HepG2 (cell line): Measurements from ENCODE around the gene NDC1. TPM values are rescaled to one million over a fixed set of nuclear protein-coding genes. Genes with fewer than 3 reads are reported as not detected.

Experiments
- ATAC-seq: fragments of 200-7000 bp; cut with Tn5 transposase; 3 replicates; pipeline ENCODE4 v1.9.1; 2020; ENCODE audit warnings: mild to moderate bottlenecking, moderate library complexity
- BruUV-seq: library from RNA; stranded (reverse); fragments of 400-500 nt; replicated peaks from 2 replicates; lab custom pipeline; 2021; lab: Mats Ljungman, UMichigan
- CTCF ChIA-PET: fragments of 300-600 bp; formaldehyde crosslinking; extraction: SDS; loops from one replicate; lab custom pipeline; 2021; ENCODE audit warnings: low total read pairs, inconsistent platforms, low intra/inter-chr PET ratio; lab: Yijun Ruan, JAX
- POLR2A ChIA-PET: fragments of 350-600 bp; sonication (Branson Sonifier 250); formaldehyde crosslinking; loops from one replicate; lab custom pipeline; 2020; ENCODE audit warnings: antibody characterized with exemption, inconsistent platforms; lab: Yijun Ruan, JAX
- DNase-seq: peaks from one replicate; pipeline ENCODE4 v3.0.0-alpha.2; 2015; ENCODE audit warnings: low spot score
- FAIRE-seq: peaks from 3 replicates; lab custom pipeline; 2011; peaks lifted over from hg19 to GRCh38; lab: Jason Lieb, UNC
- H2AFZ ChIP-seq: one replicate; pipeline ENCODE4 v1.6.1; 2011; ENCODE audit warnings: low read length, inconsistent platforms
- H3K27ac ChIP-seq: fragments of 300-600 bp; 3 replicates; pipeline ENCODE4 v1.8.0; 2011; ENCODE audit warnings: mixed run types, mild to moderate bottlenecking, mixed read lengths, low read length, inconsistent platforms; ENCODE audit not compliant: insufficient read depth; ENCODE audit errors: extremely low read length
- H3K27me3 ChIP-seq, 2 experiments: fragments of 200-600 bp in 1 of 2; 2 replicates in 1 of 2; 3 replicates in 1 of 2; pipeline versions ENCODE4 v1.6.0 to v1.8.0; 2011; ENCODE audit warnings: low read length in 2 of 2, mild to moderate bottlenecking in 2 of 2, moderate library complexity in 2 of 2, inconsistent platforms in 1 of 2; ENCODE audit not compliant: insufficient read depth in 2 of 2, control insufficient read depth in 1 of 2
- H3K36me3 ChIP-seq, 2 experiments: fragments of 200-600 bp in 1 of 2; replicated peaks in 1 of 2; 2 replicates in 1 of 2; 3 replicates in 1 of 2; pipeline versions ENCODE4 v1.5.1 to v1.8.0; 2011; ENCODE audit warnings: low read length in 2 of 2, inconsistent platforms in 1 of 2; ENCODE audit not compliant: insufficient read depth in 2 of 2, control insufficient read depth in 1 of 2
- H3K4me1 ChIP-seq: 2 replicates; pipeline ENCODE4 v1.5.1; 2012; ENCODE audit warnings: low read length, inconsistent platforms; ENCODE audit not compliant: insufficient read depth
- H3K4me2 ChIP-seq: 2 replicates; pipeline ENCODE4 v1.6.0; 2011; ENCODE audit warnings: low read depth, low read length, inconsistent platforms
- H3K4me3 ChIP-seq, 3 experiments: fragments of 200-600 bp in 1 of 3; sonication (generic), shearing (Covaris generic) in 1 of 3; replicated peaks in 1 of 3; 2 replicates each; pipeline ENCODE4 v1.5.1; 2011 to 2016; ENCODE audit warnings: low read length in 3 of 3, inconsistent platforms in 2 of 3, low read depth in 2 of 3, mild to moderate bottlenecking in 2 of 3, control low read depth in 1 of 3, mixed read lengths in 1 of 3; ENCODE audit not compliant: insufficient read depth in 1 of 3
- H3K79me2 ChIP-seq: one replicate; pipeline ENCODE4 v1.6.1; 2011; ENCODE audit warnings: low read length, inconsistent platforms; ENCODE audit not compliant: insufficient read depth
- H3K9ac ChIP-seq: 2 replicates; pipeline ENCODE4 v1.6.0; 2011; ENCODE audit warnings: mild to moderate bottlenecking, low read depth, low read length, inconsistent platforms; ENCODE audit not compliant: insufficient read depth
- H3K9me3 ChIP-seq: 2 replicates; pipeline ENCODE4 v1.5.1; 2012; ENCODE audit warnings: mild to moderate bottlenecking, low read length
- H4K20me1 ChIP-seq: 2 replicates; pipeline ENCODE4 v1.6.0; 2011; ENCODE audit warnings: inconsistent platforms, mild to moderate bottlenecking, low read length, moderate library complexity; ENCODE audit not compliant: insufficient read depth
- ASH2L ChIP-seq: fragments of 300-600, 200-600 bp; sonication (generic); IDR thresholded peaks from 2 replicates; pipeline ENCODE4 v1.7.0; 2017; ENCODE audit warnings: low read depth, mild to moderate bottlenecking, moderate library complexity, mixed read lengths, low read length; ENCODE audit not compliant: insufficient read length
- CBX2 ChIP-seq, 2 experiments: fragments of 200-600 bp in 1 of 2; sonication (generic); formaldehyde crosslinking in 1 of 2; IDR thresholded peaks; 2 replicates each; pipeline versions ENCODE4 v1.7.0 to v1.8.1; 2018 to 2022; ENCODE audit warnings: low read depth in 2 of 2, low read length in 1 of 2, mild to moderate bottlenecking in 1 of 2, missing genetic modification reagents in 1 of 2
- GABPA ChIP-seq, 2 experiments: IDR thresholded peaks; 2 replicates each; pipeline ENCODE4 v1.6.1; 2011 to 2016; ENCODE audit warnings: low read depth in 2 of 2, low read length in 1 of 2, missing biosample characterization in 1 of 2, missing genetic modification characterization in 1 of 2
- ZNF629 ChIP-seq: sonication (generic); formaldehyde crosslinking; conservative IDR thresholded peaks from 2 replicates; pipeline ENCODE4 v1.5.0; 2020; ENCODE audit warnings: missing genetic modification reagents
- WGBS: methylation state at CpG from one replicate; pipeline ENCODE4 v1.1.6; 2017; ENCODE audit warnings: low lambda C conversion rate; 5-methylcytosine and 5-hydroxymethylcytosine counted together
- in situ Hi-C: cut with HindIII; loops from 2 replicates; pipeline ENCODE4 v1.10.0; 2017; ENCODE audit warnings: low pct_unique_long_range_greater_than_20kb; ENCODE audit not compliant: extremely low pct_ligation_motif_present
- intact Hi-C: fragments of 100-400 bp; cut with micrococcal nuclease; formaldehyde crosslinking; loops from one replicate; pipeline ENCODE4 v1.10.0; 2022; ENCODE audit not compliant: unreplicated experiment
- polyA plus RNA-seq, 8 experiments: library from polyadenylated mRNA; depleted of rRNA in 3 of 8; stranded (reverse) in 7 of 8; unstranded in 1 of 8; fragments of >200 nt; fragmentation: Illumina TruSeq in 4 of 8; extraction: Trizol in 4 of 8; gene quantifications; 2 replicates each; pipeline versions ENCODE4 v1.2.1 to v1.2.3, GENCODE V29; 2011 to 2016; ENCODE audit warnings: low read depth in 4 of 8, missing spikeins in 1 of 8, mixed read lengths in 1 of 8; ENCODE audit not compliant: insufficient read depth in 1 of 8
- total RNA-seq, 5 experiments: library from RNA; depleted of rRNA; stranded (reverse); fragments of >200 nt; fragmentation: Illumina TruSeq; extraction: Trizol; gene quantifications; 2 replicates each; pipeline ENCODE4 v1.2.3, GENCODE V29; 2016; ENCODE audit warnings: low read depth in 1 of 5
- TF ChIP-seq, protein P1 (sequence below), 2 experiments: sonication (generic) in 1 of 2; formaldehyde crosslinking in 1 of 2; IDR thresholded peaks; 2 replicates each; pipeline versions ENCODE4 v1.4.0 to v1.6.1; 2016 to 2020; ENCODE audit warnings: borderline replicate concordance in 1 of 2, low read depth in 1 of 2, mild to moderate bottlenecking in 1 of 2, missing genetic modification reagents in 1 of 2

The NDC1 gene
- total and polyA plus RNA-seq, 2 of the 13 experiments (the other 11 are each of a cell fraction or from before 2014, with no cell fraction given): 38.1 to 50.9 TPM

- WGBS: 0% methylated on average over 3 of the region's 3 CpGs
Observed at GRCh38 chr1:53732409-53732808, 105.7 kb downstream of the NDC1 start.

DNA sequence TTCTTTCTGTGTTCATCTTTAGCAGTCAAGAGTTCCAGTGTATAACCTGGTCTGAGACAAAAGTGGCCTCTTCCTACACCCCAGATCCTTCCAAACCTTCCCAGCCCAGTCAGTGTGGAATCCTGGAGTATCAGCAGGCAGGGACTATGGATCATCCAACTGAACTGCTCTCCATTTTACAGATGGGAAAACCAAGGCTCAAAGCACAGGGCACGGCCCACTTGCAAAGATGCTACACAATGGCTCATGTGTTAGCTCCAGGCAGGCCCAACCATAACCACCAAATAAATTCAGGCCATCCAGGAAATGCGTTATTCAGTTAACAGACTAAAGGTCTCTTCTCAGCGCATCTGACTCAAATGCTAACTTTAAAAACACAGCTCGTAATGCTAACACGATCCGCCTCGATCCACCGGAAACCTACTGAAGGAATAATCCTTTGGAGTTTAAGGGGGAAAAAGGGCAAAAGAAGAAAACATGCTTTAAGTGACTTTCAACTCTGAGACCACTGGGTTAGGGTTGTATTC, 106.3 kb downstream of the NDC1 start:
- no peak for ATAC-seq
- H3K9me3 ChIP-seq: no peaks in the 10 kb centered on the region
- TF ChIP-seq GABPA (IDR thresholded peaks at IDR 0.05; ENCODE audit: low read depth, low read length) (no peak), GABPA (CRISPR knock-in tag; IDR thresholded peaks at IDR 0.05; ENCODE audit: low read depth) (no peak), ZNF629 (CRISPR knock-in tag) (peak; percentile 60)
- TF ChIP-seq, protein P1, sequence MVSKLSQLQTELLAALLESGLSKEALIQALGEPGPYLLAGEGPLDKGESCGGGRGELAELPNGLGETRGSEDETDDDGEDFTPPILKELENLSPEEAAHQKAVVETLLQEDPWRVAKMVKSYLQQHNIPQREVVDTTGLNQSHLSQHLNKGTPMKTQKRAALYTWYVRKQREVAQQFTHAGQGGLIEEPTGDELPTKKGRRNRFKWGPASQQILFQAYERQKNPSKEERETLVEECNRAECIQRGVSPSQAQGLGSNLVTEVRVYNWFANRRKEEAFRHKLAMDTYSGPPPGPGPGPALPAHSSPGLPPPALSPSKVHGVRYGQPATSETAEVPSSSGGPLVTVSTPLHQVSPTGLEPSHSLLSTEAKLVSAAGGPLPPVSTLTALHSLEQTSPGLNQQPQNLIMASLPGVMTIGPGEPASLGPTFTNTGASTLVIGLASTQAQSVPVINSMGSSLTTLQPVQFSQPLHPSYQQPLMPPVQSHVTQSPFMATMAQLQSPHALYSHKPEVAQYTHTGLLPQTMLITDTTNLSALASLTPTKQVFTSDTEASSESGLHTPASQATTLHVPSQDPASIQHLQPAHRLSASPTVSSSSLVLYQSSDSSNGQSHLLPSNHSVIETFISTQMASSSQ (IDR thresholded peaks at IDR 0.05; ENCODE audit: low read depth): no peak
- TF ChIP-seq, protein P1 (CRISPR knock-in tag; IDR thresholded peaks at IDR 0.05; ENCODE audit: borderline replicate concordance): no peak
- TF ChIP-seq, all 625 proteins: peak for 1
- H3K36me3 ChIP-seq: no peaks in the 10 kb centered on the region
- in situ Hi-C loops (no loop called here), intact Hi-C loops (no loop called here)
- H3K4me3 ChIP-seq: no peak overlapping the region
- FAIRE-seq (no peak), DNase-seq (no peak)
- ChIA-PET POLR2A (no interaction called here), CTCF (no interaction called here)
- H4K20me1 ChIP-seq: no peaks in the 10 kb centered on the region
- no peak overlapping the region for H3K27ac ChIP-seq
- H3K9ac ChIP-seq: no peak overlapping the region
- no peaks in the 10 kb centered on the region for H3K79me2 ChIP-seq
- no peaks in the 10 kb centered on the region for H3K4me1 ChIP-seq
- H3K4me2 ChIP-seq: no peak overlapping the region
- H3K27me3 ChIP-seq: peaks cover 0 to 86% of the 10 kb centered on the region in 2 experiments; a peak in 4 of 5 replicates
- WGBS: 10% methylated on average over 8 of the region's 8 CpGs
- BruUV-seq: no TSS peak
- no peak overlapping the region for H2AFZ ChIP-seq

More at GRCh38 chr1:53732409-53732808, 105.7 kb downstream of the NDC1 start:
- Histone ChIP-seq H3K79me2 (no peaks in the 10 kb centered on the region), H3K4me2 (no peak overlapping the region), H3K27ac (no peak overlapping the region), H2AFZ (no peak overlapping the region), H3K27me3 (peaks cover 1 to 86% of the 10 kb centered on the region in 2 experiments), H3K4me3 (no peak overlapping the region), H3K9me3 (no peaks in the 10 kb centered on the region), H3K36me3 (no peaks in the 10 kb centered on the region), H3K9ac (no peak overlapping the region), H4K20me1 (no peaks in the 10 kb centered on the region), H3K4me1 (no peaks in the 10 kb centered on the region)
- BruUV-seq: no TSS peak
- TF ChIP-seq ASH2L (no peak), CBX2 (IDR thresholded peaks at IDR 0.05; ENCODE audit: low read depth, low read length) (0 out of 2 replicates have a peak, but pooled peaks have one; percentile 37), CBX2 (CRISPR knock-in tag; IDR thresholded peaks at IDR 0.05; ENCODE audit: low read depth) (no peak)
- no peak for DNase-seq
- FAIRE-seq: no peak
- CTCF ChIA-PET: no interaction called here
- intact Hi-C loops: no loop called here
- in situ Hi-C loops: no loop called here
- ATAC-seq: no peak
- POLR2A ChIA-PET: no interaction called here
